ENCODE data around the gene CNTRL.

GRCh38 chr9:121226175-121226574 lies 151.4 kb downstream of the CNTRL start:
- TF ChIP-seq TAF1 (IDR thresholded peaks at IDR 0.05; ENCODE audit: low read depth, low read length) (no peak), POLR2AphosphoS5 (IDR thresholded peaks at IDR 0.05; ENCODE audit: low read depth, low read length) (no peak), PAX5 (IDR thresholded peaks at IDR 0.05; ENCODE audit: insufficient read depth, low read length, severe bottlenecking) (no peak)
